GM18907 (cell line): ENCODE measurements around the gene LLCFC1.

ENCODE experiments used
- ATAC-seq: cut with Tn5 transposase; IDR thresholded peaks from one replicate; pipeline ENCODE4 v1.9.1; 2021; ENCODE audit warnings: mild to moderate bottlenecking, moderate library complexity; ENCODE audit not compliant: unreplicated experiment

The LLCFC1 gene

DNA sequence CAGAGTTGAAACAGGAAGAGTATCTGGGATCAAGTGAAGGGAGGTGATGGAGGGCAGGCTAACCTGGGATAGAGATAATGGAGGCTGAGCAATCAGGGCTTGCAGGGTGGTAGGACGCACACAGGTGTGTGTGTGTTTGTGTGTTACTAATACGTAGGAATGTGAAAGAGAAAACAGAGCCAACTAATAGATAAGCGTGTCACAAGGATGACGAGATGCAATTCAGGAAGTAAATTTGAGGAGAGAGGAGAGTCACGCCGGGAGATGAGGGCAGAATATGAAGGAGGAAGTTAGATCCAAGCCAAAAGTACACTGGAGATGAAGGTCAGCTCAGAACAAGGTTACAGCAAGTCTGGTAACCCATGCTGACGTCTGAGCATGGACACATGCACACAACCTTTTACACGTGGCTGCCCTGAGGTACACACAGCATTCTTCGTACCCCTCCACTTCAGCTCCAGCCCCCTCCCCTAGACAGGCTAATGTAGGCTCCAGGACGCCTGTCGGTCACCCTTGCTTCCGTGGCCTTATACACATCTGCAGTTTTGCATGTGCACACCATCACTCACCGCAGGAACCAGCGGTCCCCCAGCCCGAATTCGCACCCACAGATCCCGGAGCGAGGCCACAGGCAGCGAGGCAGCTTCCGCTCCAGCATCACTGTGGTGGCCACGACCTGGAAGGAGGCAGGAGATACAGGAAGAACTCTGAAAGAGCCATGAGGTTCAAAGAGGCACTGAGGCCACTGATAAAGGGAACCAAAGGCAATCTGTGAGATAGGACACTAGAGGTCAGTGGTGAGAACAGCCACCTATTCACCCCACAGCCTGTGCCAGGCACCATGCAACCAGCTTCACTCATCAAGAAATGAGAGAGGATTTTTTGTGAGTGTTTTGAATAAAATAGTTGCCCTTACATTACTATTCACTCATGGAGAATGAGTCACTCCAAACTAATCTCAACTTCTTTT, 30.1 kb upstream of the LLCFC1 start:
- ATAC-seq: no peak

DNA sequence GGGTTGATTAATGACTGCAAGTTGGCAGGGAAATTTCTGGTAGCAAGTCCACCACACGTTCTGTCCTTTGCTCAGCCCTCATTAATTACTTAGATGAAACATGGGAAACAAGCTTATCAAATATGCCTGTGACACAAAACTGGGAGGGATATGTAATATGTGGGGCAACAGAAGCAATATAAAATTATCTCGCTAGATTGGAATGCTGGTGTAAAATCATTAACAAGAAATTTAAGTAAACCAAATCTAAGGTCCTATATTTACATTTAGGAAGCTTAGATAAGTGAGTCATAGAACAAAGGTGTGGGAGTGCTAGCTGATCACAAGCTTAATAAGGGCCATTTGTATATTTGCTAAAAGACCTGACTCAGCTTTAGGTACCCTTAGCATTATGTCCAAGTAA, 29.3 kb upstream of the LLCFC1 start:
- no peak for ATAC-seq

DNA sequence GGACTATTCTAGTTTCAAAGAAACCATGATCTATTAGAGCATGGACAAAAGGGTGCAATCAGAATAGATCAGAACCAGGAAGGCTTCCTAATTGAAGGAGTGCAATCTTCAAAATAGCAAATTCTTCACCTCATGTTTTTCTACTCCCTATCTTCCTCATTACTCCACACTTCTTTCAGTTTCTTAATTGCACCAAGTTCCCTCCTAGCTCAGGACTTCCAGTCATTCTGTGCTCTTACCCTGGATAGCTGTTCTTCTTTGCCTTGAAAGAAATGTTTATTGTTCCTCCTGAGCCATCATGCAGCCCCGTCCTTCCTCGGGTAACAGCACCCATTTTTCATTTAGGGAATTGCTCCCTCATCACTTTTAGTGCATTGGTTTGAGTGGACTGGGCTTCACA, 28.8 kb upstream of the LLCFC1 start:
- no peak for ATAC-seq

DNA sequence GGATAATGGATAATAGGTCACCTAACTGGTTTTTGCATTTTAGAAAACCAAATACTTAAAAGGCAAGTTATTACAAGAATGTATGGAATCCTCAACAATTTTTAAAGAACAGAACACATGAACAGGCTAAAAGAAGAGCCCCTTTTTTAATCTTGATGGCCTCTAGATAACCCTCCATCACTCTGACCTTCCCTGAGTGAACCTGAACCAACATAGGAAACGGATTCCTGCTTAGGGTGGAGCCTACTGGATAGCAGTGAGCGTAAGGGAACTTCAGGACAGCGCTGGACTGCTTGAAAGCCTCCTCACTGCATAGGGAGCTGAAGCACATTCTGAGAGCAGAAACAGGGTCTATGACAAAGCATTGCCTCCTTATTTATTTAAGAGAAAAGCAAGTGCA, 26.2 kb upstream of the LLCFC1 start:
- ATAC-seq: no peak

DNA sequence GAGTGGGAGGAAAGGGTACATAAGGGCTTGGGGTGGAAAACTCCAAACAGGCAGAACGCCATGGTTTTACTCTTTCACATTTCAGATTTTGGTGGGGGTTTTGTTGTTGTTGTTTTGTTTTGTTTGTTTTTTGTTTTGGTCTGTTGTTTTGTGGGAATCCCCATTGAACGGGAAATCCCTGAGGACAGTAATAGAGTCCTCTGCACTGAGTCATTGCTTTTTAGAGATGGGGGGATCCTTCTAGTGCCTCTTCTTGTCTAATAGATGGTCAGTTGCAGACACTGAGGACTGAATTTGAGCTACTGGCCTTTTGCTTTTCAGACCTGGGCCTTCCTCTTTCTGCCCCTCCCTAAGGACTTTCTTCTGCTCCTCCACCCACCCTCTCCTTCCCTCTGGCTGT, 25.7 kb upstream of the LLCFC1 start:
- no peak for ATAC-seq

DNA sequence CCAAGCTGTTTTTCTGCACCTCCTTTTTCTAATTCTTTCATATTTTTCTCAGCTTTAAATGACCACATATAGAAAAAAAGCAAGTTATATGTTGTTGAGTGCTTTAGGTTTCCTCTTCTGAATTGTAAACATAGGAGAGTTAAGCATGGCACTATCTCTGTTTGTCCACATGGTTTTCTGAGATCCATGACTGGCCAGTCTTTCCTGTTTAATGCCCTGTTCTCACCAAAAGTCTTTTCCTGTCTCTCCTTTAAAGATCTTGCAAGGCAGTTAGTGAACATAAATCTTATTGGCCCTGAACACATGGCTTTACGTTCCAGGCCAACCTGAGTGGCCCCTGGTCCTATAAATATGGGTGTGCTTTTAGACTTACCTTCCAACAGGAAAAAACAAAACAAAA, 25.2 kb upstream of the LLCFC1 start:
- no peak for ATAC-seq

DNA sequence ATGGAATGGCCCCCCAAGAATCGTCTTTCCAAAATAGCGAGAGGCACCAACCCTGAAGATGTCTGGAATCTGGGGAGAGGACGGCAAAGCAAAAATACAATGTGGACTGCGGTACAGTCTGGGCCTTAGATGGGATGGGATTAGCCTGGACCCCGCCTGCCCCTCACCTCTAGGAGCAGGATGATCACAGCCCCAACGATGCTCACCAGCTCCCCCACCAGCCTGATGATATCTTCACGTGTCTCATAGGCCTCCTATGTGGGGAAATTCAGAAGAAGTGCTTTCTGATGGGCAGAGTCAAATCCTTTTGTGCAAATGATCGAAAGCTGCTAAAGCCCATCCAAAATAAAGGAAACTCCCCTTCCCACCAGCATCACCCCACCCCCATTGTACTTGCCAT, 24.0 kb upstream of the LLCFC1 start:
- no peak for ATAC-seq

DNA sequence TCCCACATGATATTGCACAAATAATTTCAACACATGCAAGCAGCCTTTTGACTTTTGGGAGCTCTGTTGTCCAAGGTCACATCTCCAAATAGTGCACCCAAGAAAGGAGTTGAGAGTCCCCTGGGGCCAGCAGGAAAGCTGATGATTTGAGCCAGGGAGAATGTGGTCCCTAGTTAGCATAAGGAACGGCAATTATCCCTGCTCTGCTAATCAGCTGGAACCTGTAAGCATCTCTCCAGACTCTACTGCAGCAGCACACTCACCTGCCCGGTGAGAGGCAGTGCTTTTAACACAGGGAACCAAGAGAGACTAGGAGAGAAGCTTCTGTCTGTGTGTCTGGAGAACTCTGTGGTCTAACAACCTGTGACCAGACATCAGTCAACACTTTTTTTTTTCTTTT, 22.8 kb upstream of the LLCFC1 start:
- ATAC-seq: no peak

DNA sequence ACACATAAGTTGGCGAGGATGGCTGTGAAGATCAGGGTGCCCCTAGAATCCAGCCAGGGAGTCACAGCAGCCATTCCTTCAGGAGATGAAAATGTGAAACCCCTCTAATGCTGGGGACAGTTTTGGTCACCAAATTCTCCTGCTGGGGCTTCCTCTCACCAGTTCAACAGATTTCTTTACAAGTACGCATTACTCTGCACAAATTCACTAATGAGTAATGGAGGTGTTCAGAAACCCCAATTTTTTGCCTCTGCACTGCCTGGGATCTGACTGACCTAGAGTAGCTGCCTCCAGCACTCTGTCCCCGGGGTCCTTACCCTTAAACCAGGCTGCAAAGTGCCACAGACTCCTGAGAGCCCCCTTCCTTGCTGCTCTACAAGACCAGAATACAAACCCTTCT, 21.8 kb upstream of the LLCFC1 start:
- ATAC-seq: no peak

DNA sequence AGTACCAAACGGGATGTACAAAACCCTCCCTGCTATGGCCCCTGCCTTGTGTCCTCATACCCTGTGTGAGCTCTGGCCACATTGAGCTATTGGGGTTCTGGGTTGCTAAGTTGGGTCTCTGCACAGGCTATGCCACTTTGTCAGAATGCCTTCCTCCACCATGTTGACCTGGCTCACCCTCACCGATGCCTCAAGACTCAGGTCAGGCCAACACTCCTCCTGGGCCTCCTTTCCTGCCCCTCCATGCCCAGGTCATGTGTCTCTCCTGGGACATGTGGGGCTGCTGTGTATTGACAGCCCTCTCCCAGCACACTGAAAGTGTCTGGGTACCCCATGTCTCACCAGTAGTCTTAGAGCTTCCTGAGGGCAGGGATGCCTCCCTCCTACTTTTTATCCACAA, 20.4 kb upstream of the LLCFC1 start:
- no peak for ATAC-seq

DNA sequence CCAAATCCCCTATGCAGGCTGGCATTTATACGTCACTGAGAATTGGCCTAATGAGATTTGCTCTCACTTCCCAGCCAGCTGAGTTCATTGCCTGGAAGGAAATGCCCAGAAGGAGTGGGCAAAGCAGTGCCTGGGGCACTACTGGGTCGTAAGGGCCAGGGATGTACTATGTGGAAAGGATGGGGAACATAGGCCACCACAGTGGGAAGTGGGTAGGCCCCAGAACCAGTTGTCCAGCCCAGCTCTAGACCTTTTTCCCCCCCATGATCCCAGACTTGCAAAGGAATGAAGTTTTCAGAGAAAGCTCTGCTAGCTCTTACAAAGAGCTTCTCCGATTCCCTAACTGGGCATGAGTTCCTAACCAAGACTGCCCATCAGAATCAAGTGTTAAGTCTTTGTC, 19.6 kb upstream of the LLCFC1 start:
- ATAC-seq: no peak

DNA sequence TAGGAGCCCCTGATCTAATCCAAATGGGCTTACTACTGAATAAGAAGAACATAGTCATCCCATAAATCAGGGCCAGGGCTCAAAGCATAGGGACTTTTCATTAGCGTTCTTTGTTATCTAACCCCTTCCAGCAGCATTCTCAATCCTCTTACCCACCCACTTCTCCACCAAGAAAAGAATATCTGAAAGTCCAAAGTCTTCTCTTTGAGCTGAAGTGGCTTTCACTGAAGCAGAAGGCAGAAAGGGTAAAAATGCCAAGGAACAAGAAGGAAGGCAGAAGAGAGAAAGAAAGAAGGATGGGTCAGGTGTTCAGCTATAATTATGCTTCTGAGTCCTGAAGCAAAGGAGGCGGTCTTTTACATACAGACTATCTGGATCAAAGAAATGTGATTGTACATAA, 15.9 kb upstream of the LLCFC1 start:
- ATAC-seq: no peak

DNA sequence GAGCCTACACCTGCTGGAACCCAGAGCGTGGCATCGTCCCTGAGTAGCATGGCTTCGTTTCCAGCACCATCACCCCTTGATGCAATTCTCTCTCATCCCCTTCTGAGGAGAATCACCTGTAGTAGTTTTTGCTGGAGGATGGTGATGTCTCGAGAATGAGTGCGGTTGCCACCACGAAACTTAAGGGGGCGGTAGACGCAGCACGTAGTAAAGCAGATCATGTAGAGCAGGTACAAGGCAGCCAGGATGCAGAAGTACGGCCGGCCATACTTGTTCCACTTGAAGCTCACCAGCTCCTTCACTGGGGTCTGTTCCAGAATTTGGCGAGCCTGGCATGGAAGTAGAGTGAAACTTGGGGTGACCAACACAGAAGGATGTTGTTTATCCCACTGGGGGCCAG, 13.9 kb upstream of the LLCFC1 start:
- ATAC-seq: no peak

DNA sequence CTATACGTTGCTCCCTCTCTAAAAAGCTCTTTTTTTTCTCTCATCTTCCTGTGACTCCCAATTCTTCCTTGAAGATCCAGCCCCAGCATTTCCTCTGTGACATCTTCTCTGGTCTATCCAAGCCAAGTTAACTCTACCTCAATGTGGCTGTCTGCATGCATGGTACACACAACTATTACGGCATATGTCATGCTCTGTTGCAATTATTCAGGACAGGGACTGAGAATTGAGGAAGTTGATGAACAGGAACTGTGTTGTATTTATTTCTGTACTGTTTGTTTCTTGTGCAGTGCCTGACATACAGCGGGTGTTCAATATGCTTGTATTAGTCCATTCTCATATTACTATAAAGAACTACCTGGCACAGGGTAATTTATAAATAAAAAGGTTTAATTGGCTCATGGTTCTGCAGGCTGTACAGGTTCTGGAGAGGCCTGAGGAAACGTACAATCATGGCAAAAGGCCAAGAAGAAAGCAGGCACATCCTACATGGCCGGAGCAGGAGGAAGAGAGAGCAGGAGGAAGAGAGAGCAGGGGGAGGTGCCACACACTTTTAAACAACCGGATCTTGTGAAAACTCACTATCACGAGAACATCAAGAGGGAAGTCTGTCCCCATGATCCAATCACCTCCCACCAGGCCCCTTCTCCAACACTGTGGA, 12.1 kb upstream of the LLCFC1 start:
- ATAC-seq: no peak

DNA sequence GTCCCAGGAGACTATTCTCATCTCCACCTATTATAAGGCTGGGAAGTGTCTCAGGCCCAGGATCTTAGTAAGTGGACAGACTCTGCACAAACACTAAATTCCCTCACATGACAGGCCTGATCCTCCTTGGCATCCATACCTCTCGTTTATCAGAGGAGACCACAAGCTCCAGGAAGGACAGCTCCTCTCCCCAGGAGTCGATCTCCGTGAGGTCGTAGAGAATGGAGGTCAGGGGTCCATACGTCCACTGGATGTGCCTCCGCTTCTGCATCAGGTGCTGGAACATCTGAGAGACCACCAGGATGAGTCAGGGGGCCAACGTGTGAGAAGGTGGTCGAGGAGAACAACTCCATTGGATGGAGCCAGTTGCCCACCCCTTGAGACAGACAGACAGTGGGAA, 11.3 kb upstream of the LLCFC1 start:
- no peak for ATAC-seq

DNA sequence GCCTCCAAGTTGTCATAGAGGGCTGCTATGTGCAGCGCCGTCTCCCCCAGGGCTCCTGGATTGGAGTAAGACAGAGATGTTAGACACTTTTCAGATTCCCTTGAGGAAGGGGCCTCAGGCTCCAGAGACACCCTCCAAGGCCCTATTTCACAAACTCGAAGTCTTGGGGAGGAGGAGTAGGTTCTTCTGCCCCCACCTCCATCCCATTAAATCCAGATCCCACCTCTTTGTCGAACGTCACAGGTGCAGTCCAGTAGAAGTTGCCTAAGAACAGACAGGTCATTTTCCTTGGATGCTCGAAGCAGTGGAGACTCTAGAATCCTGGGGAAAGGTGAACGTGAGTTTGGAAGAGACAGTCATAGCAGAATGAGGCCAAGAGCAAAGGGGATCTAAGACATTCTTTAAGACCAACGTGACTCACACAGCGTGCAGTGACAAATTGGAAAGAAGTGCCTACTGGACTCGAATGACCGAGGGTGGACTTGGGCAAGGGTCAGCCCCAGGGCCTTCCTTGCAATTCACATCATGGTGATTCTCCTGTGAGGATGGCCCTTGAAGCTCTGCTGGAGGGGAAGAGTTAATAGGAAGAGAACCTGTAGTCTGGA, 9.1 kb upstream of the LLCFC1 start:
- no peak for ATAC-seq

DNA sequence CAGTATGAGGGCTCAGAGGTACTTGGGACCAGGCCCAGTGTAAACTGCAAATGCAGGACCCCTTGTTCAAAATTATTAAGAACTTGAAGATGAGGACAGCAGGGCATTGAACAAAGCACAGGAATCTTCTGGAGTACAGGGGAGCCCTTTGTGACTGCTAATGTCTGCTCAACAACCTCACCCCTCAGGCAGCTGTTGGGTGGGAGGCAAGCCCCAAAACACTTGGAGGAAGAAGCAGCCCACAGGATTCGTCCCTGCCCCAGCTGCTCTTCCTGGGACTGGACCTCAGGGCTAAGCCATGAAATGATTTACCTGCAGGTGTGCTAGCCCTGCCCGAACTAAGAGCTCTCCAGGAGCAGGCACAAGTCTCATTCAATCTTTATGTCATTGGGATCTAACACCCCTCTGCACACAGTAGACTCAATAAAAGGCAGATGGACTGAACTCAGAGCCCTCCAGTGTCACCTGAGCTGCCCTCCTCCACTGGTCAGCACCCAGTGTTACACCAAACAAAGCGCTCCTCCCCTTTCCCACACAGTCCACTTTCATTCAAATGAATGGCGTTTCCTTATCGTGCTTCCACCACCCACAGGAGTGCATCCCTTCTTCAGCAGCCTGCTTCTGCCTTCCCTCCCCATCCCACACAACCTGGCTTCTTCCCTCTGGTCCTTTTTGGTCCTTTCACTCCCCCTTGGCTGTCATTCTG, 6.7 kb upstream of the LLCFC1 start:
- ATAC-seq: no peak

DNA sequence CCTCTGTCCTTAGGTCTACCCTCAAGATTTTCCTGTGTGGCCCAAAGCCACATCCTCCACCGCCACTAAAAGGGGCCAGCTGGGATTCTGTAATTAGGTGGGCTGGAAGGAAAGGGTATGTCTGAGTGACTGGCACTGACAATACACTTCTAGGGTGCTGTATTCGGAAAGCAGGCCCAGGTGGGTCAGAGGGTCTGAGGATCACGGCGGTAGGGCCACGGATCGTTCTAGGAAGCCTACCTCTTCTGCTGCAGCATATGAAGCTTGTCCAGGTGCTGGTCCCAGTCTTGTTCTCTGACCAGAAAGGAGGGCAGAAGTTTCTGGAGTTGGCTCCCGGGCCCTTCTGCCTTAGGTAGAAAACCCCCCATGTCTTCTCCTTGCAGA, 6.2 kb upstream of the LLCFC1 start:
- no peak for ATAC-seq

DNA sequence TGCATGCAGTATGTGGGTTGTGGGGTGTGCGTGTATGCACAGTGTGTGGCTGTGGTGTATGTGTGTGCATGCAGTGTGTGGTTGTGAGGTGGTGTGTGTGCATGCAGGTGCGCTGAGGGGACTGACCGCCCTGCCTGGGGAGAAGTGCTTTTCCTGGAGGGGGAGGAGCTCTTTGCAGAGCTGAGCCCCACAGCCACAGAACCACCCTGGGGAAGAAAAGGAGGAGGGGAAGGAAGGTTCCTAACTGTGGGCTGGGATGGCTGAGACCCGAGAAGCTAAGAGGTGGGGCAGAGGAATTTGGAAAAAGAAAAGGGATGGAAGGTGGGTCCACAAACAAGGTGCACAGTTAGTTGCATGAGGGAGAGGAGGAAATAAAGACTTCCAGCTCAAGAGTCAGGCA, 5.7 kb upstream of the LLCFC1 start, which contains the start of gene TRPV5:
TRPV5 (minus strand) TSS at position 123 of the 400 bp plus-strand sequence. CDS start 287 bp downstream, outside the sequence.
- ATAC-seq: no peak

DNA sequence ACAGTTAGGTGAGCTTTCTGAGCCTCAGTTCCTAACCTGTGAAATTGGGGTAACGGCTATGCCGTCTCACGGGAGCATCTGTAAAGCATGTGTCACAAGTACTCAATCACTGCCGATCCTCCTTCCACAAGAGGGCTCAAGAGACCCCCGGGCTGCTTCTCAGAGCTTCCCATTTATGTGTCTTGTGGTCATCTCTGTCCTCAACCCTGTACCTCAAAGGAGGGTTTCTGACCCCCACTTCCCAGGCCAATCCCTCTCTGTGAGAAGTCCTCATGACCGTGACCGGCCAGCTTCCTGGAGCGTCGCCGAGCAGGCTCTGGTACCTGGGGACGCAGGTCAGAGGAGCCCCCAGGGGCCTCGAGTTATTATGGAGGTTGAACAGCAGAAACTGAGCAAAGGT, 5.2 kb upstream of the LLCFC1 start:
- ATAC-seq: no peak

DNA sequence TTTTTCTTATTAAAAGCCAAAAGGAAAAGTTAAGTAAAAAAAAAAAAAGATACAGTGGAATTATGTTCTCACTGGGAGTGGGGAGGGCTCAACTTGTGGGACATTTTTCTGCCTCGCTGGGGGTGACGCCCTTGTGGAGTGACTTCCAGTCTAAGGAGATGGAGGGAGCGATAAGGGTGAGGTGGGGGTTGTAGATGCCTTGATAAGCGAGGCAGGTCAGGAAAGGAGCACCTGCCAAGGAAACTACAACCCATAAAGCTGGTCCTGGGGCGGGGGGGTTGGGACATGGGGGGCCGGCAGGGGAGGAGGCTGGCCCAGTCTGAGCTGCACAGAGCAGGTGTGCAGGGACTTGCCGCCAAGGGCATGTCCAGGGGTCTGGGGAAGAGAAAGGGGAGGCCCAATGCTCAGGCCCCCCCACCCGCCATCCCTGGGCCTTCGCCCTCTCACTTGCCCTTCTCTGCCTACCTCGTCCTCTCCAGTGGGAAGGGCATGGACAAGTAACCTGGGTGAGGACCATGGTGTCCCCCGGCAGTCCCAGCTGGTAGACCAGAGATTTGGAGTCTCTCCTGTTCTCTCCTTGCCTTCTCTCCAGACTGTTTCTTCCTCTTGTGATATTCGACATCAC, 3.2 kb upstream of the LLCFC1 start:
- no peak for ATAC-seq
